Karpas-422 (cell line): Measurements from ENCODE around the gene VPS37C. TPM values are rescaled to one million over a fixed set of nuclear protein-coding genes. Genes with fewer than 3 reads are reported as not detected.

ENCODE experiments used
- DNase-seq: peaks from one replicate; pipeline ENCODE4 v3.0.0-alpha.2; 2015
- H2AFZ ChIP-seq: fragments of 200-600 bp; sonication (generic); 2 replicates; pipeline ENCODE4 v1.6.1; 2014; ENCODE audit warnings: antibody characterized with exemption, low read length, mixed read lengths
- H3K27ac ChIP-seq: fragments of 200-600 bp; sonication (generic); 2 replicates; pipeline ENCODE4 v1.5.1; 2014; ENCODE audit warnings: mild to moderate bottlenecking, low read length, moderate library complexity
- H3K27me3 ChIP-seq: fragments of 200-600 bp; sonication (generic); 2 replicates; pipeline ENCODE4 v1.6.1; 2014; ENCODE audit warnings: low read length, mixed read lengths
- H3K36me3 ChIP-seq: fragments of 200-600 bp; sonication (generic); 2 replicates; pipeline ENCODE4 v1.6.1; 2014; ENCODE audit warnings: low read length, mixed read lengths; ENCODE audit not compliant: insufficient read depth
- H3K4me1 ChIP-seq: fragments of 200-600 bp; sonication (generic); 2 replicates; pipeline ENCODE4 v1.6.1; 2014; ENCODE audit warnings: mild to moderate bottlenecking, low read length, mixed read lengths
- H3K4me2 ChIP-seq: fragments of 200-600 bp; sonication (generic); 2 replicates; pipeline ENCODE4 v1.6.1; 2014; ENCODE audit warnings: low read length, low read depth, mild to moderate bottlenecking; ENCODE audit not compliant: poor library complexity, severe bottlenecking
- H3K4me3 ChIP-seq: fragments of 200-600 bp; sonication (generic); 2 replicates; pipeline ENCODE4 v1.5.1; 2014; ENCODE audit warnings: mild to moderate bottlenecking, antibody characterized with exemption, low read length, mixed read lengths
- H3K79me2 ChIP-seq: fragments of 200-600 bp; sonication (generic); 2 replicates; pipeline ENCODE4 v1.6.1; 2014; ENCODE audit warnings: mild to moderate bottlenecking, low read length, mixed read lengths
- H3K9ac ChIP-seq: fragments of 200-600 bp; sonication (generic); 2 replicates; pipeline ENCODE4 v1.6.0; 2014; ENCODE audit warnings: low read length
- H3K9me2 ChIP-seq: fragments of 200-600 bp; sonication (generic), shearing (Covaris generic); replicated peaks from 2 replicates; pipeline ENCODE4 v1.6.0; 2014; ENCODE audit warnings: mild to moderate bottlenecking, low read length, moderate library complexity; ENCODE audit not compliant: insufficient read depth
- H3K9me3 ChIP-seq: fragments of 300-700, 200-600 bp; sonication (generic); 2 replicates; pipeline ENCODE4 v1.6.1; 2014; ENCODE audit warnings: low read length, mixed read lengths
- H4K20me1 ChIP-seq: fragments of 200-600 bp; sonication (generic); 2 replicates; pipeline ENCODE4 v1.6.1; 2014; ENCODE audit warnings: mild to moderate bottlenecking, antibody characterized with exemption, low read length, low read depth; ENCODE audit not compliant: insufficient read depth
- total RNA-seq: library from RNA; depleted of rRNA; stranded (reverse); fragments of >200 nt; shearing (Covaris generic); gene quantifications from 2 replicates; pipeline ENCODE4 v1.2.3, GENCODE V29; 2014; ENCODE audit warnings: low replicate concordance

The VPS37C gene
- total RNA-seq, 1 experiment from 2014 or later: 13.8 TPM

DNA sequence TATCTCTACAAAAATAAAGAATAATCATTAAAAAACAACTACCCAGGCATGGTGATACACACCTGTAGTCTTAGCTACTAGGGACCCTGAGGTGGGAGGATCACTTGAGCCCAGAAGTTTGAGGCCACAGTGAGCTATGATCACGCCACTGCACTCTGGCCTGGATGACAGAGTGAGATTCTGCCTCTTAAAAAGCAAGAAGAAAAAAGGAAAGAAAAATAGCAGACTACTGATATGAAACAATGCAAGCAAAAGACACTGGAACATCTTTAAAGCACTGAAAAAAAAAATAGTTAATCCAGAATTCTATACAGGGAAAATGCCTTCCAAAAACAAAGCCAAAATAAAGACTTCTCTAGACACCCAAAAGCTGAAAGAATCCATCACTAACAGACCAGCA is 5.9 kb downstream of the VPS37C start:
- Histone ChIP-seq H3K4me2 (no peak overlapping the region), H3K36me3 (peaks cover 23% of the 10 kb centered on the region), H3K27ac (no peak overlapping the region), H3K27me3 (no peaks in the 10 kb centered on the region), H3K9me3 (peaks cover 9% of the 10 kb centered on the region; the same call in 1 of the 2 replicates), H3K9ac (no peak overlapping the region), H3K4me3 (no peak overlapping the region), H3K4me1 (peaks cover 6% of the 10 kb centered on the region), H3K79me2 (peaks cover 97% of the 10 kb centered on the region), H4K20me1 (no peaks in the 10 kb centered on the region), H3K9me2 (no peaks in the 10 kb centered on the region), H2AFZ (no peak overlapping the region)
- DNase-seq: no peak

- H2AFZ ChIP-seq: no peak overlapping the region
- H3K27ac ChIP-seq: no peak overlapping the region
- peaks cover 9% of the 10 kb centered on the region; the same call in 1 of the 2 replicates for H3K9me3 ChIP-seq
- H3K4me2 ChIP-seq: no peak overlapping the region
- peaks cover 99% of the 10 kb centered on the region for H3K79me2 ChIP-seq
- peaks cover 8% of the 10 kb centered on the region for H3K4me1 ChIP-seq
- H3K9ac ChIP-seq: no peak overlapping the region
- H4K20me1 ChIP-seq: no peaks in the 10 kb centered on the region
- H3K27me3 ChIP-seq: no peaks in the 10 kb centered on the region
- H3K4me3 ChIP-seq: no peak overlapping the region
- H3K9me2 ChIP-seq: no peaks in the 10 kb centered on the region
- DNase-seq: no peak
- peaks cover 23% of the 10 kb centered on the region for H3K36me3 ChIP-seq
These were observed 6.7 kb downstream of the VPS37C start for GRCh38 chr11:61154528-61154927.

- Histone ChIP-seq H3K9me3 (peaks cover 9% of the 10 kb centered on the region; the same call in 1 of the 2 replicates), H3K4me3 (no peak overlapping the region), H3K9me2 (no peaks in the 10 kb centered on the region), H3K4me1 (peaks cover 13% of the 10 kb centered on the region), H3K27ac (no peak overlapping the region), H3K36me3 (peaks cover 23% of the 10 kb centered on the region), H3K79me2 (peaks cover 100% of the 10 kb centered on the region), H3K27me3 (no peaks in the 10 kb centered on the region), H3K9ac (no peak overlapping the region), H4K20me1 (no peaks in the 10 kb centered on the region), H3K4me2 (no peak overlapping the region), H2AFZ (no peak overlapping the region)
- no peak for DNase-seq
These were observed 7.6 kb downstream of the VPS37C start for GRCh38 chr11:61153593-61154095.

DNA sequence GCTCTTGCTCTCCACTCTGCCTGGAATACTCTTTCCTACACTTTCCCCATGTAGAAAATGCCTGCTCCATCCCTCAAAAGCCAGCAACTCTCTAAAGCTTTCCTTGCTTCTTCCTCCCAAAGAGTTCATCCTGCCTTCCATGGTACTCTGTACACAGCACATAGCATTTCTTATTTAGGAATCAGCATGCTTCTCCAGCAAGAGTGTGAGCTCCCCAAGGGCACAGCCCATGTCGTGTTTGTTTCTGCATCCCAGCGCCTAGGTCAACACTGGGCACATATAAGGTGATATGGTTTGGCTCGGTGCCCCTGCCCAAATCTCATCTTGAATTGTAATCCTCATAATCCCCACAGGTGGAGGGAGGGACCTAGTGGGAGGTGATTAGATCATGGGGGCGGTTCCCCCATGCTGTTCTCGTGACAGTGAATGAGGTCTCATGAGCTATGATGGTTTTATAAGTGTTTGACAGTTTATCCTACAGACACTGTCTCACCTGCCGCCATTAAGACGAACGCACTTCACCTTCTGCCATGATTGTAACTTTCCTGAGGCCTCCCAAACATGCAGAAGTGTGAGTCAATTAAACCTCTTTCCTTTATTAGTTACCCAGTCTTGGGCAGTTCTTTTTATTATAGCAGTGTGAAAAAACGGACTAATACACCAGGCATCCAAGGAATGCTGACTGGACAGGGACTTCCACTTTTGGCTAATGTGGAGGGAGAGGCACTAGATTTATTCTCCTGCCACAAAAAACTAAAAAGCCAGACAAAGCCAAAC is 8.2 kb downstream of the VPS37C start:
- Histone ChIP-seq H3K36me3 (peaks cover 23% of the 10 kb centered on the region), H3K4me1 (peaks cover 19% of the 10 kb centered on the region), H2AFZ (no peak overlapping the region), H4K20me1 (no peaks in the 10 kb centered on the region), H3K27me3 (no peaks in the 10 kb centered on the region), H3K4me3 (no peak overlapping the region), H3K9ac (no peak overlapping the region), H3K9me2 (no peaks in the 10 kb centered on the region), H3K79me2 (peaks cover 100% of the 10 kb centered on the region), H3K4me2 (no peak overlapping the region), H3K9me3 (peaks cover 9% of the 10 kb centered on the region; the same call in 1 of the 2 replicates), H3K27ac (no peak overlapping the region)
- DNase-seq: no peak

- H3K9me3 ChIP-seq: peaks cover 9% of the 10 kb centered on the region; the same call in 1 of the 2 replicates
- H3K4me3 ChIP-seq: no peak overlapping the region
- H3K9ac ChIP-seq: no peak overlapping the region
- H3K36me3 ChIP-seq: peaks cover 12% of the 10 kb centered on the region; the same call in 1 of the 2 replicates
- H2AFZ ChIP-seq: no peak overlapping the region
- H4K20me1 ChIP-seq: no peaks in the 10 kb centered on the region
- no peaks in the 10 kb centered on the region for H3K9me2 ChIP-seq
- DNase-seq: no peak
- H3K79me2 ChIP-seq: peaks cover 100% of the 10 kb centered on the region
- H3K27ac ChIP-seq: no peak overlapping the region
- no peak overlapping the region for H3K4me2 ChIP-seq
- no peaks in the 10 kb centered on the region for H3K27me3 ChIP-seq
- peaks cover 21% of the 10 kb centered on the region for H3K4me1 ChIP-seq
These were observed 9.5 kb downstream of the VPS37C start for GRCh38 chr11:61151545-61152252.

DNA sequence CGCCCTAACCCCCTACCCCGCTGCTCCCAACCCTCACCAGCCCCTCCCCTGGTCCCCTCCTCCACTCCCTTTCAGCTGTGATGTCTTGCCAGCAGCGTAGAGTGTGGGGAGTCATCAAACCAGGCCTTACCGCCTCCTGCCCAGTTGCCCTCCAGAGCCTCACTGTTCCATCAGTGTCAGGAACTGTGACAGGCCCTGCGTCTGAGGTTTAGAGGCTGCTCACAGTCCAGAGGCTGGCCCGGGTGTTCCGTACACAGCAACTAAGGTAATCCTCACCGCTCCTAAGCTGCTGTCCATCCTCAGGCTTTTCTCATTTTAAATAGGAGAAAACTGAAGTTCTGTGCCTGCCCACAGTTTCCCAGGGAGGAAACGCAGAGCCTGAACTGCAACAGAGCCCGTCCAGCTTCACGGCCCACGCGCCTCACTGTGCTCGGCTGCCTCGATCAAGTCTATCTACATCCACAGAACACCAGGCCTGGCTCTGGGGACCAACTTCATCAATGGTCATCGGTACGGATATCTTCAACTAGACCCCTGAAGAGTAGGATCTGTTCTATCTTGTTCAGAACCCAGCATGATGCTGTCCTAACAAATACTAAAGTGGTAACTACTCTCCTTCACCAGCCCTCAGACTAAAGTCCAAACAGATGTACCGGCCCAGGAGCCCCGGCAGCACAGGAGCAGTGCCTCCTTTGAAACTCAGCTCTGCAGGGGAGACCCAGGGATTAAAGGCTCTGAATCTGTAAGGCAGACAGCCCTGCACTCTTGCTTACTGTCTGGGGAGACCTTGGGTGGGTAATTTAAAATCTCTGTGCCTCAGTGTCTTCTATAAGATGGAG is 10.3 kb downstream of the VPS37C start:
- H3K27ac ChIP-seq: no peak overlapping the region
- H3K9me2 ChIP-seq: no peaks in the 10 kb centered on the region
- H4K20me1 ChIP-seq: no peaks in the 10 kb centered on the region
- H3K4me1 ChIP-seq: peaks cover 21% of the 10 kb centered on the region
- no peak overlapping the region for H3K9ac ChIP-seq
- no peaks in the 10 kb centered on the region for H3K27me3 ChIP-seq
- DNase-seq: no peak
- no peak overlapping the region for H2AFZ ChIP-seq
- H3K36me3 ChIP-seq: peaks cover 8% of the 10 kb centered on the region; the same call in 1 of the 2 replicates
- peaks cover 100% of the 10 kb centered on the region for H3K79me2 ChIP-seq
- H3K4me3 ChIP-seq: no peak overlapping the region
- H3K9me3 ChIP-seq: peaks cover 8% of the 10 kb centered on the region; the same call in 1 of the 2 replicates
- H3K4me2 ChIP-seq: no peak overlapping the region

- H3K9me2 ChIP-seq: no peaks in the 10 kb centered on the region
- peaks cover 21% of the 10 kb centered on the region for H3K4me1 ChIP-seq
- no peak overlapping the region; the same call in 1 of the 2 replicates for H3K9ac ChIP-seq
- peaks cover 100% of the 10 kb centered on the region for H3K79me2 ChIP-seq
- DNase-seq: no peak
- no peaks in the 10 kb centered on the region for H3K36me3 ChIP-seq
- no peaks in the 10 kb centered on the region for H4K20me1 ChIP-seq
- H3K9me3 ChIP-seq: no peaks in the 10 kb centered on the region
- H3K4me3 ChIP-seq: no peak overlapping the region
- H3K27me3 ChIP-seq: no peaks in the 10 kb centered on the region
- H2AFZ ChIP-seq: no peak overlapping the region
- no peak overlapping the region for H3K4me2 ChIP-seq
- no peak overlapping the region for H3K27ac ChIP-seq
These were observed 11.3 kb downstream of the VPS37C start for GRCh38 chr11:61149624-61150615.
